Natural killer cell treated with Interleukin-12 subunit alpha and Interleukin-12 subunit beta and Interleukin-15 and Interleukin-18, amount 100 ng/mL, for 72 hours (primary cell): ENCODE measurements around the gene CLDN25. TPM values are rescaled to one million over a fixed set of nuclear protein-coding genes. Genes with fewer than 3 reads are reported as not detected.
"Not testable (repeated sequence)": the region's sequence is repeated elsewhere in the genome, so short reads cannot be mapped to it uniquely, and the experiment has no call there.

Experiments
- ATAC-seq, 2 donors: fragments of 150-1000 bp; cut with Tn5 transposase in 1 of 2; sonication (Bioruptor Pico), chemical (Tn5 transposase) in 1 of 2; 2 replicates each; pipeline ENCODE4 v1.10.0; 2021
- DNase-seq: peaks from one replicate; pipeline ENCODE4 v3.0.0; 2022; ENCODE audit warnings: low spot score
- H3K27ac Mint-ChIP-seq, 2 donors: 1 replicate in 1 of 2; 2 replicates in 1 of 2; pipeline ENCODE4 v1.8.0; 2022; ENCODE audit warnings: mixed read lengths in 2 of 2, mild to moderate bottlenecking in 1 of 2, moderate library complexity in 1 of 2
- H3K27me3 Mint-ChIP-seq, 2 donors: 1 replicate in 1 of 2; 2 replicates in 1 of 2; pipeline ENCODE4 v1.8.0; 2022; ENCODE audit warnings: mixed read lengths in 2 of 2
- H3K36me3 Mint-ChIP-seq: one replicate; pipeline ENCODE4 v1.8.0; 2022; ENCODE audit warnings: mixed read lengths
- H3K4me1 Mint-ChIP-seq, 2 donors: 1 replicate in 1 of 2; 2 replicates in 1 of 2; pipeline ENCODE4 v1.8.0; 2022; ENCODE audit warnings: low read depth in 2 of 2, mixed read lengths in 2 of 2, mild to moderate bottlenecking in 1 of 2
- H3K4me3 Mint-ChIP-seq: one replicate; pipeline ENCODE4 v1.8.0; 2022; ENCODE audit warnings: mixed read lengths
- H3K9me3 Mint-ChIP-seq: 2 replicates; pipeline ENCODE4 v1.8.0; 2022; ENCODE audit warnings: mixed read lengths
- total RNA-seq, 2 donors: library from RNA; stranded (reverse); gene quantifications; one replicate each; pipeline ENCODE4 v1.2.3, GENCODE V29; 2022

Gene CLDN25
- total RNA-seq, result not detected

GRCh38 chr11:113779496-113779895, at the start of gene CLDN25:
Gene CLDN25, plus strand, starts transcription at chr11:113779796. Its CDS starts 0 bp downstream, at chr11:113779796.
- Mint-ChIP-seq H3K4me3 (no peak within 1 kb of the TSS), H3K9me3 (no peaks in the 10 kb centered on the region), H3K27ac (peak within 1 kb of the TSS in 1 of 2 donors; percentile 63), H3K27me3 (peaks cover 22 to 28% of the 10 kb centered on the region in 2 donors), H3K4me1 (peaks cover 0 to 3% of the 10 kb centered on the region in 2 donors), H3K36me3 (no peaks in the 10 kb centered on the region)
- DNase-seq (no peak), ATAC-seq (no peak)

- Mint-ChIP-seq H3K9me3 (no peaks in the 10 kb centered on the region), H3K27me3 (no peaks in the 10 kb centered on the region), H3K36me3 (peaks cover 22% of the 10 kb centered on the region), H3K4me1 (peaks cover 0 to 5% of the 10 kb centered on the region in 2 donors), H3K27ac (no peak overlapping the region), H3K4me3 (no peak overlapping the region)
- ATAC-seq, result no peak
- DNase-seq, result no peak
Measured at GRCh38 chr11:113730887-113731726, 48.5 kb upstream of the CLDN25 start.

- peaks cover 22% of the 10 kb centered on the region for H3K36me3 Mint-ChIP-seq
- no peak overlapping the region for H3K4me3 Mint-ChIP-seq
- ATAC-seq (no peak), DNase-seq (no peak)
- no peaks in the 10 kb centered on the region for H3K9me3 Mint-ChIP-seq
- H3K4me1 Mint-ChIP-seq, result peaks cover 0 to 11% of the 10 kb centered on the region in 2 donors
- no peaks in the 10 kb centered on the region for H3K27me3 Mint-ChIP-seq
- no peak overlapping the region for H3K27ac Mint-ChIP-seq
Measured at GRCh38 chr11:113732092-113732491, 47.5 kb upstream of the CLDN25 start.

- Mint-ChIP-seq H3K4me1 (peaks cover 0 to 6% of the 10 kb centered on the region in 2 donors), H3K27ac (no peak overlapping the region), H3K36me3 (peaks cover 43% of the 10 kb centered on the region), H3K4me3 (no peak overlapping the region), H3K27me3 (no peaks in the 10 kb centered on the region), H3K9me3 (no peaks in the 10 kb centered on the region)
- no peak for DNase-seq
- ATAC-seq, result peak; percentile 40 to 83
Measured at GRCh38 chr11:113736323-113736722, 43.3 kb upstream of the CLDN25 start.

- Mint-ChIP-seq H3K27ac (no peak overlapping the region), H3K4me3 (no peak overlapping the region), H3K27me3 (no peaks in the 10 kb centered on the region), H3K36me3 (peaks cover 13% of the 10 kb centered on the region), H3K4me1 (no peaks in the 10 kb centered on the region), H3K9me3 (no peaks in the 10 kb centered on the region)
- ATAC-seq (no peak), DNase-seq (no peak)
Measured at GRCh38 chr11:113752932-113753331, 26.7 kb upstream of the CLDN25 start.

GRCh38 chr11:113760241-113760640, 19.4 kb upstream of the CLDN25 start:
- Mint-ChIP-seq H3K36me3 (peaks cover 28% of the 10 kb centered on the region), H3K27ac (no peak overlapping the region), H3K4me3 (no peak overlapping the region), H3K4me1 (peaks cover 8 to 15% of the 10 kb centered on the region in 2 donors), H3K27me3 (no peaks in the 10 kb centered on the region), H3K9me3 (no peaks in the 10 kb centered on the region)
- ATAC-seq, result no peak
- DNase-seq, result no peak

GRCh38 chr11:113763040-113763439, 16.6 kb upstream of the CLDN25 start:
- not testable (repeated sequence) for H3K9me3 Mint-ChIP-seq, H3K4me3 Mint-ChIP-seq, H3K27ac Mint-ChIP-seq, DNase-seq, ATAC-seq, H3K27me3 Mint-ChIP-seq
- Mint-ChIP-seq H3K4me1 (peaks cover 24 to 26% of the 10 kb centered on the region in 2 donors), H3K36me3 (peaks cover 32% of the 10 kb centered on the region)

GRCh38 chr11:113764527-113765219, 14.9 kb upstream of the CLDN25 start:
- Mint-ChIP-seq H3K36me3 (peaks cover 21% of the 10 kb centered on the region), H3K4me1 (peaks cover 26% of the 10 kb centered on the region in 2 donors), H3K27me3 (no peaks in the 10 kb centered on the region), H3K4me3 (peak overlapping the region; percentile 44), H3K27ac (peak overlapping the region in 1 of 2 donors; percentile 3), H3K9me3 (no peaks in the 10 kb centered on the region)
- DNase-seq, result no peak
- ATAC-seq, result no peak

- peaks cover 23 to 36% of the 10 kb centered on the region in 2 donors for H3K4me1 Mint-ChIP-seq
- peak overlapping the region; percentile 100 for H3K4me3 Mint-ChIP-seq
- H3K9me3 Mint-ChIP-seq, result no peaks in the 10 kb centered on the region
- ATAC-seq (no peak), DNase-seq (no peak)
- H3K27me3 Mint-ChIP-seq, result no peaks in the 10 kb centered on the region
- H3K36me3 Mint-ChIP-seq, result peaks cover 11% of the 10 kb centered on the region
- H3K27ac Mint-ChIP-seq, result peak overlapping the region; percentile 94 to 98
Measured at GRCh38 chr11:113771964-113772363, 7.6 kb upstream of the CLDN25 start.

GRCh38 chr11:113773092-113773415, 6.5 kb upstream of the CLDN25 start:
- Mint-ChIP-seq H3K4me1 (peaks cover 14 to 26% of the 10 kb centered on the region in 2 donors), H3K27me3 (peaks cover 3 to 5% of the 10 kb centered on the region in 2 donors), H3K4me3 (peak overlapping the region; percentile 100), H3K36me3 (peaks cover 1% of the 10 kb centered on the region), H3K9me3 (no peaks in the 10 kb centered on the region), H3K27ac (peak overlapping the region; percentile 94 to 98)
- DNase-seq, result no peak
- ATAC-seq, result peak in 1 of 2 donors; percentile 33

GRCh38 chr11:113773416-113774173, 6.0 kb upstream of the CLDN25 start, which contains the start of gene ZW10:
Gene ZW10, minus strand, starts transcription at chr11:113773692. Its CDS starts 26 bp downstream, at chr11:113773666.
- peak; percentile 99 for ATAC-seq
- DNase-seq, result peak; percentile 95
- H3K27ac Mint-ChIP-seq, result peak within 1 kb of the TSS; percentile 94 to 98
- peak within 1 kb of the TSS; percentile 100 for H3K4me3 Mint-ChIP-seq
- H3K9me3 Mint-ChIP-seq, result no peaks in the 10 kb centered on the region
- peaks cover 14 to 25% of the 10 kb centered on the region in 2 donors for H3K4me1 Mint-ChIP-seq
- H3K36me3 Mint-ChIP-seq, result no peaks in the 10 kb centered on the region
- peaks cover 4 to 6% of the 10 kb centered on the region in 2 donors for H3K27me3 Mint-ChIP-seq

GRCh38 chr11:113774174-113774503, 5.5 kb upstream of the CLDN25 start:
- peak overlapping the region; percentile 94 to 98 for H3K27ac Mint-ChIP-seq
- peak overlapping the region; percentile 100 for H3K4me3 Mint-ChIP-seq
- H3K9me3 Mint-ChIP-seq, result no peaks in the 10 kb centered on the region
- DNase-seq, result no peak
- peaks cover 4 to 6% of the 10 kb centered on the region in 2 donors for H3K27me3 Mint-ChIP-seq
- no peaks in the 10 kb centered on the region for H3K36me3 Mint-ChIP-seq
- H3K4me1 Mint-ChIP-seq, result peaks cover 14 to 25% of the 10 kb centered on the region in 2 donors
- ATAC-seq, result no peak

- H3K36me3 Mint-ChIP-seq, result no peaks in the 10 kb centered on the region
- H3K27me3 Mint-ChIP-seq, result peaks cover 18 to 25% of the 10 kb centered on the region in 2 donors
- ATAC-seq (no peak), DNase-seq (no peak)
- no peak overlapping the region for H3K4me3 Mint-ChIP-seq
- H3K9me3 Mint-ChIP-seq, result no peaks in the 10 kb centered on the region
- no peak overlapping the region for H3K27ac Mint-ChIP-seq
- H3K4me1 Mint-ChIP-seq, result peaks cover 3 to 10% of the 10 kb centered on the region in 2 donors
Measured at GRCh38 chr11:113778111-113778910, 1.3 kb upstream of the CLDN25 start.
